Ishikawa (cell line): Measurements from ENCODE around the gene TTC39A.

Experiments used
- CEBPB ChIP-seq: IDR thresholded peaks from 2 replicates; pipeline ENCODE4 v1.6.1; 2012
- CREB1 ChIP-seq: IDR thresholded peaks from 2 replicates; pipeline ENCODE4 v1.6.1; 2012; ENCODE audit warnings: low read depth
- EGR1 ChIP-seq: IDR thresholded peaks from 2 replicates; pipeline ENCODE4 v1.6.1; 2012
- EP300 ChIP-seq: IDR thresholded peaks from 2 replicates; pipeline ENCODE4 v1.6.1; 2012; ENCODE audit warnings: borderline replicate concordance
- FOXM1 ChIP-seq: IDR thresholded peaks from 2 replicates; pipeline ENCODE4 v1.6.1; 2012; ENCODE audit warnings: low read depth, borderline replicate concordance
- MAX ChIP-seq: IDR thresholded peaks from 2 replicates; pipeline ENCODE4 v1.6.1; 2012
- NFIC ChIP-seq: IDR thresholded peaks from 2 replicates; pipeline ENCODE4 v1.6.1; 2012
- RAD21 ChIP-seq: IDR thresholded peaks from 2 replicates; pipeline ENCODE4 v1.6.1; 2012; ENCODE audit warnings: low read depth
- REST ChIP-seq: IDR thresholded peaks from 2 replicates; pipeline ENCODE4 v1.6.1; 2012; ENCODE audit warnings: low read depth, mild to moderate bottlenecking
- TAF1 ChIP-seq: IDR thresholded peaks from 2 replicates; pipeline ENCODE4 v1.6.1; 2012; ENCODE audit warnings: low read depth, mild to moderate bottlenecking
- TCF12 ChIP-seq: IDR thresholded peaks from 2 replicates; pipeline ENCODE4 v1.6.1; 2012; ENCODE audit warnings: low read depth
- TEAD4 ChIP-seq: IDR thresholded peaks from 2 replicates; pipeline ENCODE4 v1.6.1; 2012
- USF1 ChIP-seq: IDR thresholded peaks from 2 replicates; pipeline ENCODE4 v1.6.1; 2012
- YY1 ChIP-seq: IDR thresholded peaks from 2 replicates; pipeline ENCODE4 v1.6.1; 2012; ENCODE audit warnings: low read depth
- ZBTB7A ChIP-seq: IDR thresholded peaks from 2 replicates; pipeline ENCODE4 v1.6.1; 2012; ENCODE audit warnings: low read depth

TTC39A gene

GRCh38 chr1:51326839-51327238 lies 3.5 kb downstream of the TTC39A start:
- TF ChIP-seq FOXM1 (no peak), TAF1 (no peak), ZBTB7A (no peak), TEAD4 (no peak), MAX (no peak), NFIC (no peak), RAD21 (no peak), CREB1 (no peak), EP300 (no peak), REST (no peak), EGR1 (no peak), CEBPB (no peak), TCF12 (no peak), USF1 (no peak)

GRCh38 chr1:51325878-51326755 lies 4.2 kb downstream of the TTC39A start:
- TF ChIP-seq NFIC, result no peak
- TF ChIP-seq TCF12, result no peak
- TF ChIP-seq MAX, result no peak

GRCh38 chr1:51325391-51325790 lies 5.0 kb downstream of the TTC39A start:
- TF ChIP-seq CREB1, result no peak
- TF ChIP-seq EGR1, result no peak
- TF ChIP-seq CEBPB, result no peak
- TF ChIP-seq RAD21, result no peak
- no peak for TF ChIP-seq TCF12
- no peak for TF ChIP-seq REST
- TF ChIP-seq FOXM1, result no peak
- TF ChIP-seq MAX, result no peak
- no peak for TF ChIP-seq ZBTB7A
- TF ChIP-seq USF1, result no peak
- TF ChIP-seq EP300, result no peak
- no peak for TF ChIP-seq TAF1
- TF ChIP-seq YY1, result no peak
- TF ChIP-seq NFIC, result no peak
- no peak for TF ChIP-seq TEAD4

GRCh38 chr1:51324251-51325010 lies 5.9 kb downstream of the TTC39A start:
- TF ChIP-seq CREB1 (no peak), USF1 (no peak), REST (no peak), NFIC (no peak), EP300 (no peak), RAD21 (no peak), TEAD4 (no peak), YY1 (no peak), TCF12 (no peak)
